Activated CD8-positive, alpha-beta memory T cell treated with anti-CD3 and anti-CD28 coated beads, Interleukin-2, amount 50 U/mL, for 1 hour (primary cell): ENCODE data around the gene CCDC43.

Experiments
- DNase-seq: peaks from one replicate; pipeline ENCODE4 v3.0.0-alpha.2; 2020; ENCODE audit errors: extremely low read depth

The CCDC43 gene

DNA sequence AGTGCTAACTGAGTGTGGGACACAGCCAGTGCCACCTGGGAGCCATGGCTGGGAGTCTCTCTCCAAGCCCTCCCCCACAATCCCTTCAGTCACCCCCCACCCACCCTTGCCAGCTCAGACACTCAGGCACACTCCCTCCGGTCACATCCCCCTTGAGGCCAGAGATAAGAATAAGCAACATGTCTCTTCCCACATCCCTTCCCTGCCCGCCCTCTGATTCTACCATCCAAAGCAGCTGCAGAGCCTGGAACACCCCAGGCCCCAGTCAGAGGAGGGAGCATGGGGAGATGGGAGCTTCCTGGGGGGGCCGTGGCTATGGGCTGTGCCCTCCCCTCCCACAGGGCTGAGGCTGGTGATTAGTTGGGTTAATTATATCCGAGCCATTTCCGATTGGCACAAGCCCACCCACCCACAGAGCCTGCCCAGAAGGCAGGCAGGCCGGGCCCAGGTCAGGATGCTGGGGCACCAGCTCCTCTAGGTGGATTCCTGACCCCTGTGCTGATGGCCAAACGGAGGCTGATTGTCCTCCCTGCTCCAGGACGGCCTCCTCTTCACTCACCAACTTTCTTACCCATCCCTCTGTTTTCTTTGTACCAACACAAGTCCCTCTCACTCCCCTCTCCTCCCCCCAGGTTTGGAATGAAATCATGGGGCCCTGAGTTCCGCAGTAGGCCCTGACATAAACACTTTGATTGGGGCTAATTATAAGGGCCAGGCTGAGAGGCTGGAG lies 61.9 kb downstream of the CCDC43 start:
- no peak for DNase-seq
